HG02642 (cell line): ENCODE results near the gene PPY.
"Not testable (repeated sequence)": the region's sequence is repeated elsewhere in the genome, so short reads cannot be mapped to it uniquely, and the experiment has no call there.

ENCODE experiments used
- ATAC-seq: cut with Tn5 transposase; IDR thresholded peaks from one replicate; pipeline ENCODE4 v1.9.1; 2021; ENCODE audit warnings: mild to moderate bottlenecking; ENCODE audit not compliant: unreplicated experiment, poor library complexity

Gene PPY, protein sequence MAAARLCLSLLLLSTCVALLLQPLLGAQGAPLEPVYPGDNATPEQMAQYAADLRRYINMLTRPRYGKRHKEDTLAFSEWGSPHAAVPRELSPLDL

DNA sequence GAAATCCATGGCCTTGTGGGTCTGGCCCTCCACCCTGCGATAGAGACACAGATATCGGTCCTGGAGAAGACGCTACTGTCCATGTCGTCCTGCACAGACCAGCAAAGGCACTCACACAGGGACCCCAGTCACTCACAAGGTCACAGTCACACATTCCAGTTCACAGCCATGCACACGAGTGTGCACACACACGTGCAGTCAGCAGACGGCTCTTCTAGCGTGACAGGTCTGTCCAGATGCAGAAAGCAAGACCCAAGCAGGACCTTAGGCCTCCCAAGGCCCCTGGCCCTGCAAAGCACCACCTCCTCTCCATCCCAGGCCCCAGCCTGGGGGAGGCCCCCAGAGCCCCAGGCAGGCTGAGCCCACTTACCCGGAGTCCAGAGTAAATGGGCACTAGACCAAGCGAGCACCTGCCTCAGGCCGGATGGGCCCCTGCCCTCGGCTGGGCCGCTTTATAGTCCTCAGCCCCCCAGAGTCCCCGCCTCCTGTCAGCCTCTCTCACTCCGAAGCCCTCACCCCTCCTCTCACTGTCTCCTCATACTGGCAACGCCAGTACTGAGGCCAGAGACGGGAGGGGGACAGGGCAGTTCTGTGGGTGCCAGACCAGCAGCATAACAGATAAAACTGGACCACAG, at the start of gene PPY:
TSS of gene PPY (minus strand) at position 426 of the 635 bp plus-strand sequence. CDS start 822 bp downstream, outside the sequence.
- no peak for ATAC-seq

DNA sequence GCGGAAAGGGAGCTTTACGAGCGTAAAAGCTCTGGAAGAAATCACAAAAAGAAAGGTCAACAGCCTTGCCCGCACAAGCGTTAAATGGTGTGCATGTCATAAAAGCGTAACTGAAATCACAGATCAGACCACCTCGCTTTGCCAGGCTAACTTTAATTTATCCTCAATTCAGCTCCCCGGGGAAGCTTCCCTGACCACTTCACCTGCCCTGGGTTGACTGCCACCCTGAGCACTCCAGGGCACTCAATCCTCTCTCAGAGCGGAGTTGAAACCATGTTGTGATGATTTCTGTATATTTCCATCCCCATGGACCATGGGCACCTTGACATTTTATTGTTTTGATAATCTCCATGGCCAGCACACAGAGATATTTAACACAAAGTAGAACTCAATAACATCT, 46.0 kb upstream of the PPY start:
- no peak for ATAC-seq

DNA sequence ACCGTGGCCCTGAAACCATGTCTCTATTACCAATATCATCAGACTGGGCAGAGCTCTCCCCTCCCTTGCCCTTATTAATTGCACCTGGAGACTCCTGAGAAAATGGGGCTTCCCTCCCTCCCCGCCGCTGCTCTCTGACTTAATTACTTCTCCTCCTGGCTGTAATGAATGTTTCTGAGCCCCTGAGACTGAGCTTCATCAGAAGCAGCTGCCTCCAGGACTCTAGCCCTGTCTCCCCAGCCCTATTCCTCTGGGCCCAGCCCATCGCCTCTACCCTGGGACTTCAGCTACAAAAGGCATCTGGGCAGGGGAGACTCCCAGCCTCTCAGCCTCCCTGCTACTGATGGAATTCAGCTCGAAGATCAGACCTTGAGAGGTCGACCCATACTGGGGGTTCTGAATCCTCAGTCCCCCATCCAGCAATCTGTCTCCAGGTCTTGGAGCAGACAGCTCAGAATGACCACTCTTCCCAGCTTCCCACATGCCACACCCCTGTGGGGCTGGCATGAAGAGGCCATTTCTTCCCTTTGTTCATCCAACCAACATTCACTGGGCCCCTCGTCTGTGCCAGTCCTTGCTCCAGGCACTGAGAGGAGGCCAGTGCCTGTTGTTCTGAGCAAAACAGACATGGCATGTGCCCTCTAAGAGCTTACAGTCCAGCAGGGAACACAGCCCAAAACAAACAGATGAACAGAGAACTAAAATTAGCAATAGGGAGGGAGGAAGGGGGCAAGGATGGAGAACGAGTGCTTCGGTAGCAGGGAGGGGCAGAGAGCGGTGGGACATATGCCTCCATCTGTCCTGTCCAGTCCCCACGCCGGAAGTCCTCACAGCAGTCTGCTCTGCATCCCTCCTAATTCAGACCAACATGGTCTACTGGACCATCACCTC, 45.1 kb upstream of the PPY start:
- no peak for ATAC-seq

DNA sequence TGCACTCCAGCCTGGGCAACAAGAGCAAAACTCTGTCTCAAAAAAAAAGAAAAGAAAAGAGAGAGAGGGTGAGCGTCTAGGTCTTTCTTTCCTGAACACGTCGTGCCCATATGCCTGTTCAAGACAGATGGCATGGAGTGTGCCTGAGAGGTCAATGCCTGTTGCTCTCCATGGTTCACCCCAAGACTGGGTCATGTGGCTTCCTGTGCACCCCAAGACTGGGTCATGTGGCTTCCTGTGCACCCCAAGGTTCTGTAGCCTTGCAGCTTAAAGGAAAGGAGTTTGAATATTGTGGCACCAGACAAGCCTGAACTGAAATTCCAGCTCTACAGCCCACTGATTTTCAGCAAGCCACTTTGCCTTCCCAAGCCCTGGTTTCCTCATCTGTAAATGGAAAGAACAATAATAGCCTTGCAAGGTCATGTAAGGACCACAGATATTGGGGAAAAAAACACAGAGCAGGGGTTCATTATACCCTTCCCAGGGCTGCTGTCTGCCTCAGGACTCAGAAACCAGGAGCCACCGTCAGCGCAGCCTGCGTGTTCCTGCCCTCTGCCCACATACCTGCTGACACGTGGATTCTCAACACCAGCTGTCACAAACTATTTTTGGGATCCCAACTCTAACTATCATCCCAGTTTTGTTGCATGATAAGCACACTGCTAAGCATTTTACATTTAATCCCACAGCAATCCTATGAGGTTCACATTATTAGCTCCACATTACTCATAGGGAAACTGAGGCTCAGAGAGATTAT, 44.1 kb upstream of the PPY start:
- ATAC-seq, result no peak

DNA sequence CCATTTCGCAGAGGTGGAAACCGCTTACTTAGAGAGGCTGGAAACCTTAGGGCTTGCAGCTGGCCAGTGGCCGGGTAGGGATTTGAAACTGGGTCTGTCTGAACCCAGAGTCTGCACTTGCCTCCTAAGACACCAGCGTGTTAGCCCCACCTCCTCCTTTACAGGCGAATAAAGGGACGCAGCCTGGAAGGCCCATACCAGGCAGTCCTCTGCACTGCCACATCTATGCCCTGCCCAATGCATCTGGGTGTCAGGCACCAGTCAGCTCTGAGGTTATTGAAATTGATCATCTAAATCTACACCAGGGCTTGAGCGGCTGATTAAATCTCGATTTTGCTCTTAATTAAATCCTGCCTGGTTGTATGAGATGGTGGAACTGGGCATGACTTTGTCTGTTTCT, 42.2 kb upstream of the PPY start:
- no peak for ATAC-seq

DNA sequence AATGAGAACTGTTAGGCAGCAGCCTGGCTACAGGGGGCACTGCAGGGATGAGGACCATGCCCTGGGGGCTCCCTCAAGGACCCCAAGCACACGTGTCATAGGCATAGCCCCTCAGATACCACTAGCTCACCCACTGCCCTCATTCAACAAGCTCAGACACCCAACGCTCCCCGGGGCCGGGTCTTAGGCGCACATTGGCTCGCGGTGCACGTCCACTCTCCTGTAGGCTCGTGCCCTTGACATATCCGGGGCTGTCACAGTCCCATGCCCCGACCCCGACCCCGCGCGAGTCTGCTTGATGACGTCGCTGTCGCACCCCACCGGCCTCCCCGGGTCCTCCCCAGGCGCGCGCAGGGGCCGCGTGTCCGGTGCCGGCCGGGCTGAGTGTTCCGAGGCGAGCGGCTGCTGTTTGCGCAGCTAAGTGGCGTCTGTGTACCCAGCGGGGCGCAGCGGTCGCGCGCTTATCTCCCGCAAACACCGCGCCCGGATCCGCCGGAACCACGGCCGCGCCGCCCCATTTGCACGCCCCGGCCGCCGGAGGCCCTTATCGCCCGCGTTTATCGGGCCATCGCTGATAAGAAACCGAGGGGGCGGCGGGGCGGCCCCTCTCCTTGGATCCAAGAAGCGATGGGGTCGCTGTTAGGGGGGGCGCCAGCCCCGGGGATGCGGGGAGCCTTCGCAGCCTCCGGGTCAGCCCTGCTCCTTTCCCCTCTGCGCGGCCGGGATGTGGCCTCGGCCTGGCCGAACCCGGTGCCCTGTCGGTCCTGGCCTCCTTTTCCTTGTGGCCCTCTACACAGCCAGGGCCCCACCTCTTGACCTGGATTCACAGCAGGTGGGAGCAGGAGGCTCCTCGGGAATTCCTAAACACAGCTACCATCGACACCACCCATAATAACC, 41.5 kb upstream of the PPY start:
- ATAC-seq, result no peak

DNA sequence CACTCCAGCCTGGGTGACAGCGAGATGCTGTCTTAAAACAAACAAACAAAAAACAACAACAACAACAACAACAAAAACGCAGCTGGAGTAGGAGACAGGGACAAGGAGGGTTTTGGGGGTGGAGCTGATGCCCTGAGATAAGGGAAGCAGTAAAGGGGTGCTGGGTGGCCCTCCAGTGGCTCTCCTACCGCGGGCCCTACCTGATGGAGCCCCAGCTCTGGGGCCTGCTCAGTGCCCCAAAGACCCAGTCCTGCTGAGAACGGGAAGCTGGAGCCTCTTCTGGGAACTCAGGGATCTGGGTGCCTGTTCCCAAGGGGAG, 40.9 kb upstream of the PPY start:
- ATAC-seq, result no peak

DNA sequence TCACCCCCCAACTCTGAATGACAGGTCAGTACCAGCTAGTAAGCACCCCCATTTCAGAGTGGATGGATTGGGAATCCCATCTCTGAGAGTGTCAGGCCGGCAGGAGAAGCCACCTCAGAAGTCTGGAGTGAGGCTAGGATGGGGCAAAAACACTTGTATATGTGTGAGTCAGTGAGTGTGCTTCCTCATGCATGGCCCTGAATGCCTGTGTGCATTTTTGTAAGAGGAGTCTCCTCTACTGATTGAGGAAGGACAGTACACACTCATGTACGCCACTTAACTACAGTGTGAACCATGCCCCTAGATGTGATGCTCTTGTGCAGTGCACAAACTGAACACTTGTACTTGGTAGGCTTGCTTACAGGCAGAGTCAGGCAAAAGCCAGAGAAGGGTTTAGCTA, 39.9 kb upstream of the PPY start:
- no peak for ATAC-seq

DNA sequence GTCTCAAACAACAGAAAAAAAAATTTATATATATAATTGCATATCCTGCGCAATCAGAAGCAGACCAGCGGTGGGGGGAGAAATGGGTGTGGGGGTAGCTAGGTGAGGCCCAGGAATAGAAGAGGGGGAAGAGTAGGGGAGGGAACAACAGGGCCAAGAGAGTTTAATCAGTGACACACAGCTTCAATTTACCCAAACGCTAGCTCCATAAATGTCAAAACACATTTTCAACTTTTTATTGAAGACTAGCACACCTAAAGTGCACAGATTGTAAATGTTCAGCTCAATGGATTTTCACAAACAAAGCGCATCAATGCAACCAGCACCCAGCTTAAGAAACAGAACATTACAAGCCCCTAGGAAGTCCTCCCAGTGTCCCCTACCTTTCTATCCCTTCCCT, 37.4 kb upstream of the PPY start:
- ATAC-seq, result no peak

DNA sequence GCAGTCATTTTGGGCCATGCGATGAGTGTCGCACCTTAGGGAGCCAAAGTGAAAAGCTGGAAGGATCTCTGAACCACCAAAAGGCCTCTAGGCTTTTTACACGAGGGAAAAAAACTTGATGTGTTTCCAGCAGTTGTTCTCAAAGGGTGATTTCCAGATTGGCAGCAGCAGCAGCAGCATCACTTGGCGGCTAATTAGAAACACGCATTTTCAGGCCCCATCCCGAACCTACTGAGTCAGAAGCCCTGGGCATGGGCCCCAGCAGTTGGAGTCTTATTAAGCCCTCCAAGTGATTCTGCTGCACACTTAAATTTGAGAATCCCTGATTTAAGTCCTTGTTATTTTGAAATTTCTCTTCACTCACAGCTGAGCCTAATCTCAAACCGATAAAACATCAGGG, 36.7 kb upstream of the PPY start:
- ATAC-seq, result no peak

DNA sequence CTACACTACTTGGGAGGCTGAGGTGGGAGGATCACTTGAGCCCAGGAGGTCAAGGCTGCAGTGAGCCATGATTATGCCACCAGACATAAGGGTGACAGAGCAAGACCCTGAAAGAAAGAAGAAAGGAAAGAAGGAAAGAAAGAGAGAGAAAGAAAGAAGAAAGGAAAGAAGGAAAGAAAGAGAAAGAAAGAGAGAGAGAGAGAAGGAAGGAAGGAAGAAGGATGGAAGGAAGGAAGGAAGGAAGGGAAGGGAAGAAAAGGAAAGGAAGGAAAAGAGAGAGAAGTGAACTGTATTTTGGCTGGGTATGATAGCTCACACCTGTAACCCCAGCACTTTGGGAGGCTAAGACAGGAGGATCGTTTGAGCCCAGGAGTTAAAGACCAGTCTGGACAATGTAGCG, 35.8 kb upstream of the PPY start:
- no peak for ATAC-seq

DNA sequence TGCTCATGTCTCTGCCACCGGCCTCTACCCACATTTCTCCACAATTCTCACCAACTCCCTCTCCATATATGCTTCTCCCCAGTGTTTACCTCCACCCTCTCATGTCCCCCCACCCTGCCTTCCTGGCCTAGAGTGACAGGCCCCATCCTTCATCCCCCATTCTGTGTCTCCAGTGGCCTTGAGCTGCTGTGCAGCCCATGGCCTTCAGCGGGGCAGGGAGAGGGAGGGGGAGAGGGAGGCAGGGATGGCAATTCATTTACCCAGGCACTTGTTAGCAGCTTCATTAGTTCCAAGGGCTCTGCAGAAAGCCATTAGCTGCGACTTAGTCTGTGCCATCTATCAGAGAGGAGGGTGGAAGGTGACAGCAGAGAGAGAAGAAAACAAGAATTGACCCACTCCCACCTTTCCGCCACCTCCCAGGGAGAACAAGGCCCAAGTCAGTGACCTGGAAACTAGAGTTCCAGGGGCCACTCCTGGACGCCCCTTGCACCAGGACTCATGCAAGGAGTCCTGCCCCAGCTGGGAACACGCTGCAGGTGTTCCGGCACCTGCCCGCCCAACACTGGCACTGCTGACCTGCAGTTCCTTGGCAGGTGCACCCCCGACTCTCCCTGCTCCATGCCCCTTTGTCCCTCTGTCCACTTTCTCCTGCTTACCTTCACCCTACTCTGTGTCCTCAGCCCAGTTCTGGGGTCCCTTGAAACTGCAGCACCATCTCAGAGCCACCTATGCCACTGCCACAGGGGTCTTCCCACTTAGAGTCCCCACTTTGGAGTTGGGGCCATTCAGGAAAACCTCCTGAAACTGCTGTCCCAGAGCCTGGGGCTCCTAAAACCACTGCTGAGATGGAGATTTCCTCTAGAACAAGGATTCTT, 34.9 kb upstream of the PPY start:
- ATAC-seq, result no peak

DNA sequence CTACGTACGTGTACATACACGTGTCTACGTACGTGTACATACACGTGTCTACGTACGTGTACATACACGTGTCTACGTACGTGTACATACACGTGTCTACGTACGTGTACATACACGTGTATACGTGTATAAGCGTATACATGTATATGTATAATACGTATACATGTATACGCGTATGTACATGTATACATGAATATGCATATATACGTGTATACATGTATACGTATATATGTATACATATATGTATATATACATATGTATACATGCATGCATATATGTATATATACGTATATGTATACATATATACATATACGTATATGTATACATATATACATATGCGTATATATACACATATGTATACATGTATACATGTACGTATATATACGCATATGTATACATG, 33.6 kb upstream of the PPY start:
- ATAC-seq, result no peak

DNA sequence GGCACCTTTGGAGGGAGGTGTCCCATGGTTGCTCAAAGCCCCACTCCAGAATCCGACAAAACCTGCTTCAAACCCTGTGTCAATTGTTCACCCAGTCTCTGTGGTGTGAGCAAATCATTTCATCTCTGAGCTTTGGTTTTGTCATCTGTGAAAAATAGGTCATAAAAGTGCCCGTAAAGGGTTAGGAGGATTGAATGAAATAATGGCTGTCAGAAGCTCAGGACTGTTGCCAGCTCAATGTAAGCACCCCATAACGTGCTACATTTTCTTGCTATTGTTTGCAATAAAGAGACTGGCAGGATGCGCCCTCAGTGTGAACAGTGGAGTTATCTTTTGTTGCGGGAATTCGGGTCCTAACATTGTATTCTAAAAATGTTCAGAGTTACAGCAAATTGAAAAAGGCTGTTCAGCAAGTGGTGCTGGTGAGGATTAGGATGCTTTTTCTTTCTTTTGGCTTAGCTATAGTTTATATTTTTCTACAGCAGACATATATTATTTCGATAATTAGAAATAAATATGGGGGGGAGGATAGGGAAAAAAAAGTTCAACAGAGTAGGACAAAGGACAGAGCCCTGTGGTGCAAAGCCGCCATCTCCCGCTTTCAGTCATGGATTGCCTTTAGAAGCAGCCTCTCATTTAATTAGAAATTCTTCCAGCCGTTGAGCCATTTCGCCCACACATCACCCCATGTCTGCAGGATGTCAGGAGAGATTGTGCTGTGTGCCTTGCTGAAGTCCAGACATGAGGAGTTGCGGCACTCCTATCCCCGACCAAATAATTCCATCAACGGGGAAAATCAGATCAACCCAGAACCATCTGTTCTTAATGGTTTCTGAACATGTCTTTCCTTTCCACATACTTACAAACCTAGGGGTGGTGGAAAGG, 32.3 kb upstream of the PPY start:
- ATAC-seq, result no peak

DNA sequence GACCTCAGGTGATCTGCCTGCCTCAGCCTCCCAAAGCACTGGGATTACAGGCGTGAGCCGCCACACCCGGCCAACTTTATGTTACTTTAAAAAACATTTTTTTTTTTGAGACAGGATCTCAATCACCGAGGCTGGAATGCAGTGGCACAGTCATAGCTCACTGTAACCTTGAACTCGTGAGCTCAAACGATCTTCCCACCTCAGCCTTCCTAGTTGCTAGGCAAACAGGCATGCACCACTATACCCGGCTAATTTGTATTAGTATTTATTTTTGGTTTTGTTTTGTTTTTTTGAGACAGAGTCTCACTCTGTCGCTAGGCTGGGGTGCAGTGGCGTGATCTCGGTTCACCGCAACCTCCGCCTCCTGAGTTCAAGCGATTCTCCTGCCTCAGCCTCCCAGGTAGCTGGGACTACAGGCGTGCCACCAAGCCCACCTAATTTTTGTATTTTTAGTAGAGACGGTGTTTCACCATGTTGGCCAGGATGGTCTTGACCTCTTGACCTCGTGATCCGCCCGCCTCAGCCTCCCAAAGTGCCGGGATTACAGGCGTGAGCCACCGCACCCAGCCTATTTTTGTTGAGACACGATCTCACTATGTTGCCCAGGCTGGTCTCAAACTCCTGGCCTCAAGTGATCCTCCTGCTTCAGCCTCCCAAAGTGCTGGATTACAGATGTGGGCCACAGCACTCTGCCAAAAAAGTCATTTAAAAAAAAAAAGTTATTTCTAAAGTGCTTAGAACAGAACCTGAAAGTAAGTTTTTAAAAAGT, 30.4 kb upstream of the PPY start:
- not testable (repeated sequence) for ATAC-seq

DNA sequence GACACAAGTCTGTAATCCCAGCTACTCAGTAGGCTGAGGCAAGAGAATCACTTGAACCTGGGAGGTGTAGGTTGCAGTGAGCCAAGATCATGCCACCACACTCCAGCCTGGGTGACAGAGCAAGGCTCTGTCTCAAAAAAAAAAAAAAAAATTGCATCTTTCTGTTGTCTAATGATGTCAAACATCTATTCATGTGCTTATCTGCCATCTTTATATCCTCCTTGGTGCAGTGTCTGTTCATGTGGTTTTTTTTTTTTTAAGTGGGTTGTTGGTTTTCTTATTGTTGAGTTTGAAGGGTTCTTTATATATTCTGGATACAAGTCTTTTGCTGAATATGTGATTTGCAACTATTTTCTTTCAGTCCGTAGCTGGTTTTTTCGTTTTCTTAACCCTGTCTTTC, 29.2 kb upstream of the PPY start:
- not testable (repeated sequence) for ATAC-seq

DNA sequence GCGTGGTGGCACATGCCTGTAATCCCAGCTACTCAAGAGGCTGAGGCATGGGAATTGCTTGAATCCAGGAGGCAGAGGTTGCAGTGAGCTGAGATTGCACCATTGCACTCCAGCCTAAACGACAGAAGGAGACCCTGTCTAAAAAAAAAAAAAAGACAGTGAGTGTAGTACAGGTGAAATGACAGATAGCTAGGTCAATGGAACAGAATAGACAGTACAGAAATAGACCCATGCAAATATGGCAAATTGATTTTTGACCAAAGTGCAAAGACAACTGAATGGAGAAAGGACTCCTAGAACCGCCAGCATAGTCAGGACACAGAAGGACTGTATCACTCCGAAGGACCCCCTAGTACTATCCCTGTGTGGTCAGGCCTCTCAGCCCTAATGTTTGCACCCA, 28.1 kb upstream of the PPY start:
- ATAC-seq, result no peak
